A673 (cell line): Measurements from ENCODE around the gene MED23. TPM values are rescaled to one million over a fixed set of nuclear protein-coding genes. Genes with fewer than 3 reads are reported as not detected.

Experiments used
- BruUV-seq: library from RNA; stranded (reverse); fragments of 400-500 nt; replicated peaks from 2 replicates; lab custom pipeline; 2021; lab: Mats Ljungman, UMichigan
- CTCF ChIA-PET: fragments of 300-600 bp; sonication (Branson Sonifier 250); formaldehyde crosslinking; loops from one replicate; lab custom pipeline; 2022; ENCODE audit warnings: antibody characterized with exemption; lab: Charles Lee
- POLR2A ChIA-PET: fragments of 300-600 bp; sonication (Branson Sonifier 250); formaldehyde crosslinking; loops from one replicate; lab custom pipeline; 2022; ENCODE audit warnings: antibody characterized with exemption; ENCODE audit not compliant: low non-redundant PET; lab: Charles Lee
- DNase-seq: peaks from one replicate; pipeline ENCODE4 v3.0.0-alpha.2; 2015; ENCODE audit warnings: low spot score
- H3K27ac ChIP-seq: fragments of 200-600 bp; sonication (generic); 2 replicates; pipeline ENCODE4 v1.5.1; 2016; ENCODE audit warnings: mixed run types, low read depth, mild to moderate bottlenecking, mixed read lengths, antibody characterized with exemption, low read length; ENCODE audit not compliant: poor library complexity, severe bottlenecking
- H3K27me3 ChIP-seq: fragments of 200-600 bp; sonication (generic); replicated peaks from 2 replicates; pipeline ENCODE4 v1.6.1; 2017; ENCODE audit warnings: mixed run types, low read depth, mild to moderate bottlenecking, mixed read lengths, antibody characterized with exemption, low read length; ENCODE audit not compliant: insufficient read depth, poor library complexity
- H3K36me3 ChIP-seq: fragments of 200-600 bp; sonication (generic); 2 replicates; pipeline ENCODE4 v1.6.1; 2016; ENCODE audit warnings: mixed run types, mild to moderate bottlenecking, mixed read lengths, antibody characterized with exemption, low read length; ENCODE audit not compliant: insufficient read depth, poor library complexity, severe bottlenecking
- H3K4me1 ChIP-seq: fragments of 200-600 bp; sonication (generic); 2 replicates; pipeline ENCODE4 v1.6.1; 2017; ENCODE audit warnings: mixed run types, mild to moderate bottlenecking, mixed read lengths, antibody characterized with exemption, low read length; ENCODE audit not compliant: insufficient read depth, poor library complexity, severe bottlenecking
- H3K4me3 ChIP-seq: fragments of 200-600 bp; sonication (generic); 2 replicates; pipeline ENCODE4 v1.5.1; 2016; ENCODE audit warnings: low read depth, mixed run types, mild to moderate bottlenecking, mixed read lengths, low read length; ENCODE audit not compliant: poor library complexity, severe bottlenecking
- H3K9me3 ChIP-seq: fragments of 200-600 bp; sonication (generic); 2 replicates; pipeline ENCODE4 v1.6.1; 2016; ENCODE audit warnings: mixed run types, low read depth, mild to moderate bottlenecking, mixed read lengths, antibody characterized with exemption, low read length; ENCODE audit not compliant: poor library complexity, severe bottlenecking
- CTCF ChIP-seq: fragments of 300-800, 200-600 bp; sonication (generic); conservative IDR thresholded peaks from 2 replicates; pipeline ENCODE4 v1.5.1; 2017; ENCODE audit warnings: low read depth, mild to moderate bottlenecking, antibody characterized with exemption, low read length, moderate library complexity, mixed read lengths
- EZH2 ChIP-seq: fragments of 200-600 bp; sonication (generic); IDR thresholded peaks from 2 replicates; pipeline ENCODE4 v1.6.1; 2017; ENCODE audit warnings: borderline replicate concordance, low read depth, mild to moderate bottlenecking, mixed read lengths, antibody characterized with exemption, low read length; ENCODE audit not compliant: poor library complexity, severe bottlenecking
- intact Hi-C: fragments of 100-400 bp; cut with micrococcal nuclease; formaldehyde crosslinking; loops from one replicate; pipeline ENCODE4 v1.10.0; 2022; ENCODE audit not compliant: unreplicated experiment
- total RNA-seq: library from RNA; stranded (reverse); gene quantifications from 2 replicates; pipeline ENCODE4 v1.2.3, GENCODE V29; 2021

Gene MED23
- total RNA-seq, 1 experiment from 2014 or later: 32.3 TPM

- Histone ChIP-seq H3K36me3 (peaks cover 91% of the 10 kb centered on the region), H3K4me1 (no peaks in the 10 kb centered on the region), H3K27ac (no peak overlapping the region), H3K27me3 (no peaks in the 10 kb centered on the region), H3K9me3 (no peaks in the 10 kb centered on the region), H3K4me3 (no peak overlapping the region)
- POLR2A ChIA-PET: interaction anchor here (0.8 kb wide), 1 partner anchor 101 kb away, joined by 3 read pairs; no protein-coding TSS in a partner anchor
- intact Hi-C loops: no loop called here
- peak; percentile 60 for DNase-seq
- no TSS peak for BruUV-seq
- CTCF ChIA-PET: no interaction called here
- TF ChIP-seq EZH2 (no peak), CTCF (peak; percentile 55)
Measured at GRCh38 chr6:131597446-131597845, 30.6 kb downstream of the MED23 start.

GRCh38 chr6:131594074-131594473, 34.0 kb downstream of the MED23 start:
- Histone ChIP-seq H3K4me1 (no peaks in the 10 kb centered on the region), H3K4me3 (no peak overlapping the region), H3K36me3 (peaks cover 91% of the 10 kb centered on the region), H3K9me3 (no peaks in the 10 kb centered on the region), H3K27me3 (no peaks in the 10 kb centered on the region), H3K27ac (no peak overlapping the region)
- no TSS peak for BruUV-seq
- POLR2A ChIA-PET: no interaction called here
- intact Hi-C loops: no loop called here
- DNase-seq: no peak
- CTCF ChIA-PET: no interaction called here
- TF ChIP-seq EZH2 (no peak), CTCF (no peak)

- peaks cover 91% of the 10 kb centered on the region for H3K36me3 ChIP-seq
- POLR2A ChIA-PET: no interaction called here
Measured at GRCh38 chr6:131592935-131593334, 35.1 kb downstream of the MED23 start.

More at GRCh38 chr6:131592935-131593334, 35.1 kb downstream of the MED23 start:
- H3K27ac ChIP-seq: no peak overlapping the region
- intact Hi-C loops: no loop called here
- no peaks in the 10 kb centered on the region for H3K9me3 ChIP-seq
- no TSS peak for BruUV-seq
- CTCF ChIA-PET: no interaction called here
- no peaks in the 10 kb centered on the region for H3K27me3 ChIP-seq
- H3K4me3 ChIP-seq: no peak overlapping the region
- DNase-seq: no peak
- TF ChIP-seq CTCF (no peak), EZH2 (no peak)
- no peaks in the 10 kb centered on the region for H3K4me1 ChIP-seq
